Measurements from ENCODE around the gene DCAF10.
"Not testable (repeated sequence)": the region's sequence is repeated elsewhere in the genome, so short reads cannot be mapped to it uniquely, and the experiment has no call there.

Gene DCAF10

GRCh38 chr9:37790096-37790495 lies 10.5 kb upstream of the DCAF10 start:
- DNase-seq (ENCODE audit: low read depth) = no peak

GRCh38 chr9:37792122-37792521 lies 8.5 kb upstream of the DCAF10 start:
- no peak for DNase-seq (ENCODE audit: low read depth)

- DNase-seq (ENCODE audit: low read depth) = no peak
Measured at GRCh38 chr9:37796232-37796631, 4.4 kb upstream of the DCAF10 start.

GRCh38 chr9:37798677-37799076 lies 1.9 kb upstream of the DCAF10 start:
- DNase-seq (ENCODE audit: low read depth) = no peak

- DNase-seq (ENCODE audit: low read depth) = no peak
Measured at GRCh38 chr9:37801287-37801850, 772 bp downstream of the DCAF10 start.

- no peak for DNase-seq (ENCODE audit: low read depth)
Measured at GRCh38 chr9:37801959-37802711, 1.5 kb downstream of the DCAF10 start.

GRCh38 chr9:37806271-37806670 lies 5.7 kb downstream of the DCAF10 start:
- DNase-seq (ENCODE audit: low read depth) = no peak

- DNase-seq (ENCODE audit: low read depth) = not testable (repeated sequence)
Measured at GRCh38 chr9:37809676-37810075, 9.1 kb downstream of the DCAF10 start.

GRCh38 chr9:37811906-37812476 lies 11.4 kb downstream of the DCAF10 start:
- DNase-seq (ENCODE audit: low read depth) = no peak

- DNase-seq (ENCODE audit: low read depth) = no peak
Measured at GRCh38 chr9:37812773-37813379, 12.3 kb downstream of the DCAF10 start.

- DNase-seq (ENCODE audit: low read depth) = no peak
Measured at GRCh38 chr9:37818849-37819248, 18.3 kb downstream of the DCAF10 start.

GRCh38 chr9:37820142-37820541 lies 19.5 kb downstream of the DCAF10 start:
- DNase-seq (ENCODE audit: low read depth) = no peak

- not testable (repeated sequence) for DNase-seq (ENCODE audit: low read depth)
Measured at GRCh38 chr9:37825174-37825573, 24.6 kb downstream of the DCAF10 start.

GRCh38 chr9:37827483-37828165 lies 27.0 kb downstream of the DCAF10 start:
- no peak for DNase-seq (ENCODE audit: low read depth)

GRCh38 chr9:37835821-37836220 lies 35.2 kb downstream of the DCAF10 start:
- DNase-seq (ENCODE audit: low read depth) = no peak

GRCh38 chr9:37836386-37836785 lies 35.8 kb downstream of the DCAF10 start:
- DNase-seq (ENCODE audit: low read depth) = no peak

GRCh38 chr9:37839496-37840461 lies 39.2 kb downstream of the DCAF10 start:
- no peak for DNase-seq (ENCODE audit: low read depth)

- no peak for DNase-seq (ENCODE audit: low read depth)
Measured at GRCh38 chr9:37840560-37841194, 40.1 kb downstream of the DCAF10 start.

- no peak for DNase-seq (ENCODE audit: low read depth)
Measured at GRCh38 chr9:37852222-37852621, 51.6 kb downstream of the DCAF10 start.

GRCh38 chr9:37856551-37856950 lies 56.0 kb downstream of the DCAF10 start:
- no peak for DNase-seq (ENCODE audit: low read depth)

GRCh38 chr9:37859043-37859442 lies 58.4 kb downstream of the DCAF10 start:
- no peak for DNase-seq (ENCODE audit: low read depth)
